OCI-LY7 (cell line): ENCODE measurements around the gene OLFM2. TPM values are rescaled to one million over a fixed set of nuclear protein-coding genes. Genes with fewer than 3 reads are reported as not detected.

Source experiments
- BruUV-seq: library from RNA; stranded (reverse); fragments of 400-500 nt; replicated peaks from 2 replicates; lab custom pipeline; 2021; lab: Mats Ljungman, UMichigan
- CTCF ChIA-PET: fragments of 300-600 bp; sonication (Branson Sonifier 250); formaldehyde crosslinking; loops from one replicate; lab custom pipeline; 2022; ENCODE audit warnings: antibody characterized with exemption; ENCODE audit not compliant: unreplicated experiment; lab: Charles Lee
- POLR2A ChIA-PET: fragments of 300-600 bp; sonication (Branson Sonifier 250); formaldehyde crosslinking; loops from one replicate; lab custom pipeline; 2022; ENCODE audit warnings: antibody characterized with exemption; lab: Charles Lee
- DNase-seq: peaks from one replicate; pipeline ENCODE4 v3.0.0-alpha.2; 2015; ENCODE audit warnings: low spot score
- H2AFZ ChIP-seq: fragments of 200-600 bp; sonication (generic), shearing (Covaris generic); 2 replicates; pipeline ENCODE4 v1.6.1; 2014; ENCODE audit warnings: mild to moderate bottlenecking, antibody characterized with exemption, low read length, moderate library complexity
- H3K27ac ChIP-seq: fragments of 200-600 bp; sonication (generic); 2 replicates; pipeline ENCODE4 v1.5.1; 2014; ENCODE audit warnings: mixed run types, low read depth, mild to moderate bottlenecking, moderate library complexity, low read length, inconsistent platforms; ENCODE audit not compliant: poor library complexity, severe bottlenecking
- H3K36me3 ChIP-seq: fragments of 200-600 bp; sonication (generic); 2 replicates; pipeline ENCODE4 v1.6.1; 2014; ENCODE audit warnings: mild to moderate bottlenecking, antibody characterized with exemption, low read length, moderate library complexity, mixed read lengths; ENCODE audit not compliant: insufficient read depth
- H3K4me1 ChIP-seq: fragments of 200-600 bp; sonication (generic); 2 replicates; pipeline ENCODE4 v1.5.1; 2014; ENCODE audit warnings: mild to moderate bottlenecking, low read length; ENCODE audit not compliant: insufficient read depth, poor library complexity, severe bottlenecking
- H3K4me2 ChIP-seq: fragments of 200-600 bp; sonication (generic); 2 replicates; pipeline ENCODE4 v1.6.1; 2014; ENCODE audit warnings: mild to moderate bottlenecking, low read length
- H3K4me3 ChIP-seq: fragments of 200-600 bp; sonication (generic); 2 replicates; pipeline ENCODE4 v1.5.1; 2014; ENCODE audit warnings: mild to moderate bottlenecking, low read depth, low read length; ENCODE audit not compliant: poor library complexity, severe bottlenecking
- H3K79me2 ChIP-seq: fragments of 200-600 bp; sonication (generic); 2 replicates; pipeline ENCODE4 v1.6.1; 2016; ENCODE audit warnings: low read depth, mild to moderate bottlenecking, low read length, moderate library complexity, mixed read lengths; ENCODE audit not compliant: insufficient read depth
- H3K9me2 ChIP-seq: fragments of 200-600 bp; sonication (generic); 2 replicates; pipeline ENCODE4 v1.6.1; 2016; ENCODE audit warnings: mild to moderate bottlenecking, low read length, mixed read lengths; ENCODE audit not compliant: insufficient read depth
- H3K9me3 ChIP-seq: fragments of 200-600 bp; sonication (generic); 2 replicates; pipeline ENCODE4 v1.6.1; 2014; ENCODE audit warnings: mild to moderate bottlenecking, mixed run types, low read length, mixed read lengths
- H4K20me1 ChIP-seq: fragments of 200-600 bp; sonication (generic); 2 replicates; pipeline ENCODE4 v1.6.1; 2014; ENCODE audit warnings: mild to moderate bottlenecking, antibody characterized with exemption, low read length, moderate library complexity, mixed read lengths; ENCODE audit not compliant: insufficient read depth
- CTCF ChIP-seq: fragments of 200-600 bp; sonication (generic); conservative IDR thresholded peaks from 2 replicates; pipeline ENCODE4 v1.5.1; 2014; ENCODE audit warnings: mild to moderate bottlenecking, antibody characterized with exemption, low read length, moderate library complexity, mixed read lengths
- EZH2phosphoT487 ChIP-seq: fragments of 200-600 bp; sonication (generic); IDR thresholded peaks from 2 replicates; pipeline ENCODE4 v1.6.1; 2018; ENCODE audit warnings: low read depth, borderline replicate concordance, mild to moderate bottlenecking, mixed run types, antibody characterized with exemption, low read length, moderate library complexity, mixed read lengths
- intact Hi-C: fragments of 100-400 bp; cut with micrococcal nuclease; formaldehyde crosslinking; loops from one replicate; pipeline ENCODE4 v1.10.0; 2022; ENCODE audit not compliant: unreplicated experiment
- total RNA-seq, 2 experiments: library from RNA; depleted of rRNA in 1 of 2; stranded (reverse); fragments of >200 nt in 1 of 2; shearing (Covaris generic) in 1 of 2; gene quantifications; 2 replicates each; pipeline ENCODE4 v1.2.3, GENCODE V29; 2014 to 2022

Gene OLFM2
- total RNA-seq, 2 experiments from 2014 or later, result not detected

GRCh38 chr19:9834726-9835506 is 101.4 kb downstream of the OLFM2 start, which contains the start of gene PIN1:
TSS of gene PIN1 (plus strand) at chr19:9835318. CDS start at chr19:9835345, 27 bp downstream.
- Histone ChIP-seq H3K36me3 (peaks cover 41% of the 10 kb centered on the region), H3K79me2 (peaks cover 23% of the 10 kb centered on the region), H4K20me1 (no peaks in the 10 kb centered on the region), H3K4me1 (peaks cover 17% of the 10 kb centered on the region), H3K4me2 (peak within 1 kb of the TSS; percentile 80), H3K9me2 (no peaks in the 10 kb centered on the region), H3K27ac (peak within 1 kb of the TSS; percentile 29), H3K9me3 (no peaks in the 10 kb centered on the region), H3K4me3 (peak within 1 kb of the TSS; percentile 91), H2AFZ (no peak within 1 kb of the TSS; the same call in 1 of the 2 replicates)
- TF ChIP-seq CTCF, result 0 out of 2 replicates have a peak, but pooled peaks have one; percentile 39
- no peak for TF ChIP-seq EZH2phosphoT487
- no TSS peak for BruUV-seq
- POLR2A ChIA-PET, result interaction anchor here (1.3 kb wide), 1 partner anchor 184 kb away, joined by 3 read pairs; no protein-coding TSS in a partner anchor
- CTCF ChIA-PET, result interaction anchor here (0.6 kb wide), 1 partner anchor 1190 kb away, joined by 12 read pairs; no protein-coding TSS in a partner anchor
- intact Hi-C loops, result no loop called here
- DNase-seq, result peak; percentile 99

GRCh38 chr19:9834307-9834725 is 102.0 kb downstream of the OLFM2 start:
- Histone ChIP-seq H3K27ac (peak overlapping the region; percentile 29), H3K4me1 (peaks cover 17% of the 10 kb centered on the region), H3K36me3 (peaks cover 39% of the 10 kb centered on the region), H3K9me2 (no peaks in the 10 kb centered on the region), H3K79me2 (peaks cover 29% of the 10 kb centered on the region), H2AFZ (no peak overlapping the region; the same call in 1 of the 2 replicates), H3K4me3 (peak overlapping the region; percentile 67), H3K9me3 (no peaks in the 10 kb centered on the region), H3K4me2 (peak overlapping the region; percentile 80), H4K20me1 (no peaks in the 10 kb centered on the region)
- CTCF ChIA-PET, result no interaction called here
- no peak for DNase-seq
- BruUV-seq, result no TSS peak
- POLR2A ChIA-PET, result interaction anchor here (1.3 kb wide), 1 partner anchor 183 kb away, joined by 3 read pairs; no protein-coding TSS in a partner anchor
- intact Hi-C loops, result no loop called here
- TF ChIP-seq CTCF (no peak), EZH2phosphoT487 (no peak)
